Anterior cingulate cortex (tissue), 58 donors: ENCODE measurements around the gene DUSP7.

Experiments used
- DNase-seq, 58 donors: peaks; one replicate each; lab custom pipeline; 2025; lab: John Stamatoyannopoulos, UW

The DUSP7 gene

DNA sequence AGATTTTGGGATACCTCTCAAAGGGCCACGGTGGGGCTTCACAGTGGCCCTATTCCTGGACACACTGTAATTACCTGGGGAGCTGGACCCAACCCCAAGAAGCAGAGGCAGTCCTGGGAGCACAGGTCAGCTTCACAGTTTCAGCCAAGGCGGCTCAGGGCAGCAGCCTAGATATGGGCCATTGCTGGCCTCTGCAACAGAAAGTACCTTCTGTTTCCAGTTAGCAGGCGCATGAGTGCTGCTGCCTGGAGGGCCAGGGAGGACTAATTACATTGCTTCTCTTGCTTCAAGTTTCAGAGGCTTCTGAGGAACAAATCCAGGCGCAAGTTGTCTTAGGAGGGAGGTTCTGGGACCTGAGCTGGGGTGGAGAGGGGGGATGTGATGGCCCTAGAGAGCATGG, 13.5 kb upstream of the DUSP7 start:
- DNase-seq, result no peak

DNA sequence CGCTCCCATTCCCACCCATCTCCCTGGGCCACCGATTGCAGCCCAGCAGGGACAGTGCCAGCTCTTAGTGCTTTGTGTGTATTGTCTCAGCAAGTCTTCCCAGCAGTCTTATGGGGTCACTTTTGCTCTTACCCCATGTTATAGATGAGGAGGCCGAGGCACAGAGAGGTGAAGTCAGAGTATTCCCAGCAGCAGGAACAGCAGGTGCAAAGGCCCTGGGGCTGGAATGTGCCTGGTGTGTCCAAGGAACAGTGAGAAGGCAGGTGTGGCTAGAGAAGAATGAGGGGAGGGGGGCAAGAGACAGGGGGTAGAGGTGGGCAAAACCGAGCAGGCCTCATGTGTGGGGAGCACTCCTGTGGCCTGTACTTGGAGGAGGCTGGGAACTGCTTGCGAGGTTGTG, 12.8 kb upstream of the DUSP7 start:
- no peak for DNase-seq

DNA sequence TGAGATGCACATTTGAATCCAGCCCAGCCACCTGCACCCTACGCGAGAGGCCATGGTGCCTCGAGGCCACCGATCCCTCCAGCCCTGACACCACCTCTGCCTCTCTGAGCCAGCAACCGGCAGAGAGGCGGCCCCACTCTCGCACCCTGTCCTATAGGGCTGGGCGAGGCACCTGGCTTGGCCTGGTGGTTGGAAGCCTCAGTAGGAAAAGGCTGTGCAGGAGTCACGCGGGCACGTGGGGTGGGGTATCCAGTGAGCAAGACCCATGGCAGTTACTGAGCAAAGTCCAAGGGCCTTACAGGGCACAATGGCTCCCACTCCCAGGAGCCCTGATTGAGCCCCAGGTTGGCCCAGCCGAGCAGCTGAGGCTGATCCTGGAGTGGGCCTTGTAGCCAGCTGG, 12.4 kb upstream of the DUSP7 start:
- no peak for DNase-seq

DNA sequence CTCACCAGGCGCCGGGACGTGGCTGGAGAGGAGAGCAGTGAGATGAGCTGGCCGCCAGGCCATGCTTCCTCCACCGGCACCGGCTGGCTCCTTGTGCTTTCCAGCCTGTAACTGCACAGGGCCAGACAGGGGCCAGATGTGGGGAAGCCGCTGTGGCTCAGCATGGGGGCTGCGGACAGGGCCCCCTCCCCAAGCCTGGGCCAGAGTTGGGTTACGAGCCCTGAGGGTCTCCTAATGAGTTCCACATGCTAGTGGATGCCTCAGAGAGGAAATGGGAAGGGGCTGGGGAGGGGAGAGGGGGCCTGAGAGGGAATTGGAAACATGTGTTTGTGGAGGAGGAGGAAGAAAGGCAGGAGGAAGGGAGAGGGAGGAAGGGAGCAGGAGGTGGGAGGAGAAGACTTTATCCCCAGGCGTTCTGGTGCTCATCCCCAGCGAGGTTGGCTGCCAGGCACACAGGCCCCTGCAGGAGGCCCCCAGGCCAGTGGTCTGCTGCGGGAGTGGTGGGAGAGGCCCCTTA, 11.7 kb upstream of the DUSP7 start:
- no peak for DNase-seq

DNA sequence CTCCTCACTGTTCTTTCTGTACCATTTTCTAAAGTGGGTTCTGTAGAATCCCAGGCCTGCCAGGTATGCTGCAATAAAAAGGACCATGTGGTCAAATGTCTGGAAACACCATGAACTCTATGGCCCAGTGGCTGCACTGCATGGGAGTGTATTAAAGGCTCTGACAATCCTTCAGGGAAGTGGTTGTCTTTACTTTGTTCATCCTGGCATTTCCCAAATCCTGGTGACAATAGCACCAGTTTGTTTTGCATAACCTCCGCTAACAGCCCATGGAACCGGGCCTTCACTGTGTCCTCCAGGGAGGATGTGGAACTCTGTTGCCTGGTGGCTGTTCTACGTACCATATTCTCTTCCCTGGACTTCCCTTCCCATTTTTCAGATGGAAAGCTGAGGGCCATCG, 11.2 kb upstream of the DUSP7 start:
- no peak for DNase-seq

DNA sequence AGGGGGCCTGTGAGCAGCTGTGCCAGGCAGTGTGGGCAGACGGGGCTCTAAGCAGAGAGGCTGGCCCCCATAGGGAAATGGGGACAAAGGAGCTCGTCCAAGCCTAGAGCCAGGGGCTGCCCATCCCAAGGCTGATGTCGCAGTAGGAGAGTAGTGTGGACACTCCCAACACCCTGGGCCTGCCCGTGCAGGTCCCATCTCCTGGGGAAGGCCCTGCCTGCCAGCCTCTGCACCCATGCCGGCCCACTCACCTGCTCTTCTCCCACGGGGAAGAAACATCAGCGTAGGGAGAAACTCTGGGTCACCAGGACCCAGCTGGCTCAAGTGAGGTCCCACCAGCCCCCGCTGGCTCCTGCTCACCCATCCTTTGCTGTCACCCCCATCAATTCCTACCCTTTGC, 10.7 kb upstream of the DUSP7 start:
- no peak for DNase-seq

DNA sequence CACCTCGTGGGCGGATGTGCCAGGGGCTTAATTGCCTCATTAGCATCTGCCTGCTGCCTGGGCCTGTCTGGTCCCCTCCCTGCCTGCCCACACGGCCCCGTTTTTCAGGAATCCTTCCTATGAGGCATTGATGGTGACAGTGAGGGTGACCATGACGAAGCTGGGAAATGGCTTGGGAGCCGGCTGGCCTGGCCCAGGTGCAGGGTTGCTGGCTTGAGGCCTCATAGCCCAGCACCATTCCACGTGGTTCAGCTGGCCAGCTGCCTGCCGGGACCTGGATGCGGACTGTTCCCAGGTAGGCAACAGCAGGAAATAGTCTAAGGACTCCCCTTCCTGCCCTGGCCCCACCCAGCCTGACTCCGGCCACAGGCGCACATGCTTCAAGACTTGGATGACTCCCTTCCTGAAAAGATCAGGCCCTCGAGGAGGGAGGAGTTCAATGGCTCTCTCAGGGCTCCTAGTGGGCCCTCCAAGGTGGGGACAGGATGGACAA, 8.9 kb upstream of the DUSP7 start:
- no peak for DNase-seq

DNA sequence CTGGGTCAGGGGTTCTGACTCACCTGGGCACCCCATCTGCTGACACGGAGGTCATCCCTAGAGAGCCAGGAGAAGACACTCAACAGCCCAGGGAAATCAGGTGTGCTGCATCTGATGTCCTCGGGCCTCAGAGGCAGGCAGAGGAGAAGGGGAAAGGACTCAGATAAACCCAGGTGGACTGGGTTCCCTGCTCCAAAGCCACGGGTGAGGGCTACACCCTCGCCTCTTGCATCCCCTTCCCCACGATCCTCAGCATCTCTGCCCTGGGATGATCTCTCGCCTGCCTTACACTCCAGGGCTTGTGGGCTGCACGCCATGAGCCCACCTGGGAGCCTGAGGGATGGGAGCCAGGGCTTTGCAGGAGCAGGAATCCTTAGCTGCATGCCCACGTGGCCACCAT, 8.2 kb upstream of the DUSP7 start:
- DNase-seq, result no peak

DNA sequence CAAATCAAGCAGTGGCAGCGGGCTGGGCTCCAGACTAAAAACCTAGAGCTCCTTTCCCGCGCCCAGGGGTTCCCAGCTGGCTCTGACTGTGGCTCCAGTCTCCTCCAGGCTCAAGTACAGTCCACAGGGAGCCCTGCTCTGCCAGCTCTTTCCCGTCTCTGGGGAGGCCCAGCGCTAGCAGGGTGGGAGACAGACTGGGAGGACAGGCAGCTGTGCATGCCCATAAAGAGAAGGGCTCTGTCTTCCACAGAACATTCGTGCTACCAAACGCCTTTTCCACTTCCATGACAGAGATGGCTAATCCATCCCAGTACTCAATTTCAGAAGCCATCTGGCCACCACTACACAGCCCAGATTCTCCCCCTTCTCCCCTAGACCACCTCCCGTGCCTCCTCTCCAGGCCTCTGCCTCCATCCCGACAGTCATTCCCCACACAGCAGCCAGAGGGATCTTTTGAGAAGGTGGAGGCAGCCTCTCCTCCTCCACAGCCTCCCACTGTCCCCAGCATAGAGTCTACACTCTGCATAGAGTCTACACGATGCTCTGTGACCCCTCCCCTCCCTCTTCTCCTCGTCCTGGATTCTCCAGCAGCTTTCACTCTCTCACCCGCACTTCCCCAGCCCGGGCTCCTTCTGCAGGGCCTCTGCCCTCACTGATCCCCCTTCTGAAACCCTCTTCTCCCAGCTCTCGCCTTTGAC, 6.8 kb upstream of the DUSP7 start:
- DNase-seq, result no peak

DNA sequence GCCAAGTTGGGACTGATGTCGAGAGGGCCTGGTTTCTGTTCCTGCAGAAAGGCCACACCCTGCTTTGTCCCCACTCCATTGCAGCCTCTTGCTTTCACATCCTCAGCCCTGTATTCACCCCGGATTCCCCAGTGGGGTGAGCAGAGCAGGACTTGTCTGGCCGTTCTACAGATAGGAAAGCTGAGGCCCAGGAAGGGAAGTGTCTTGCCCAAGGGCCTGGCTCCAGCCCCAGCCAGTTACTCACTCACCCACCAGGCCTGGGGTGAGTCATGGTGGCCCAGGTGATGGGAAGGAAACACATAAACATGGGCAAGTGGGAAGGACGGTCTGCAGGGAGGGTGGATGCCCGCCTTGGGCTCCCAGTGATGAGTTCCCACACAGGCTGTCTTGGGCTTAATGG, 6.1 kb upstream of the DUSP7 start:
- no peak for DNase-seq

DNA sequence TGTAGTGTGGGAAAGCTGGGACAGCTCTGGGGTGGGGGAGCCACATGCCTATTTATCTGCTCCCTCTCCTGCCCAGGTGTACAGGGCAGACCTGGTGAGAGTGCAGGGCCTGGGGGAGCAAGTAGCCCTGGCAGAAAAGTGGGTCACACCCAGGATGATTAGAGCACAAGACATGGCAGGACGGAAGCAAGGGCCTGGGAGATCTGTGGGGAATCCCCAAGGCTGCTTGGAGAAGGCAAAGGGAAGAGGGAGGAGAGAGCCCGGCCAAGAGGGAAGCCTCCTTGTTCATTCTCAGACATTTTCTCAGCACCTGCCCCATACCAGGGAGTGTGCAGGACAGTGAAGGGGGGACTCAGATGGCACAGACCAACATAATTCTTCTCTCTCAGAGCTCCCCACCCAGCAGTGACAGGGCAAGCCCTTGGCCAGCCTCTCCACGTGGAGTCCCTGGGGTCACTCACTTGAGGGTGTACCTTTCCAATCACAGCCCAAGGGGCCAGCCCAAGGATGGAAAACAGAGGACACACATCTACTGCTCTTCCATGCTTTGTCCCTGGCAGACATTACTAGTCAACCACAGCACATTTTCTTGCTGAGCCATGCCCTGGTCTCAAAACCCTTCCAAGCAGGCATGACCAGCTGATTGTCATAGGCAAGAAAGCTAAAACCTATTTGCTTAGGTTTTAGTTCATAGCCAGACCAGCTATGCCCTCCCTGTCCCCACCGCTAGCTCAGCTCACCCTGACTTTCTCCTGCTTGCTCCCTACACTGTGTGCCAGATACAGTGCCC, 4.9 kb upstream of the DUSP7 start:
- DNase-seq, result no peak

DNA sequence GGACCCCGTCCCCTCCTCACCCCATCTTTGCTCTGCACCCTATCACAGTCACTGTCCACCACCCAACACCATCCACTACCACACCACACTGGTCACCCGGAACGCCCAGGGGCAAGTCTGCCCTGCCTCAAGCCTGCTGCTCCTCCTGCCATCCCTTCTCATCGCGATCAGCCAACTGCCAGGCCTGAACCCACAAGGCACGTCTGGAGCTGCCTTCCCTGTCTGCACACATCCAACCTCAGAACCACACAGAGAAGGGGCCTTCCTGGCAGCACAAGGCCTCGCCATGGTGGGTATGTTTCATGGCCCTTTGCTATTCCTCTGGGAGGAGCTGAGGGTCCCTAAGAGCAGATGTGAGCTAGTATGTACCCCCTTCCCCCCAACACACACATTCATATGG, 3.4 kb upstream of the DUSP7 start:
- no peak for DNase-seq

DNA sequence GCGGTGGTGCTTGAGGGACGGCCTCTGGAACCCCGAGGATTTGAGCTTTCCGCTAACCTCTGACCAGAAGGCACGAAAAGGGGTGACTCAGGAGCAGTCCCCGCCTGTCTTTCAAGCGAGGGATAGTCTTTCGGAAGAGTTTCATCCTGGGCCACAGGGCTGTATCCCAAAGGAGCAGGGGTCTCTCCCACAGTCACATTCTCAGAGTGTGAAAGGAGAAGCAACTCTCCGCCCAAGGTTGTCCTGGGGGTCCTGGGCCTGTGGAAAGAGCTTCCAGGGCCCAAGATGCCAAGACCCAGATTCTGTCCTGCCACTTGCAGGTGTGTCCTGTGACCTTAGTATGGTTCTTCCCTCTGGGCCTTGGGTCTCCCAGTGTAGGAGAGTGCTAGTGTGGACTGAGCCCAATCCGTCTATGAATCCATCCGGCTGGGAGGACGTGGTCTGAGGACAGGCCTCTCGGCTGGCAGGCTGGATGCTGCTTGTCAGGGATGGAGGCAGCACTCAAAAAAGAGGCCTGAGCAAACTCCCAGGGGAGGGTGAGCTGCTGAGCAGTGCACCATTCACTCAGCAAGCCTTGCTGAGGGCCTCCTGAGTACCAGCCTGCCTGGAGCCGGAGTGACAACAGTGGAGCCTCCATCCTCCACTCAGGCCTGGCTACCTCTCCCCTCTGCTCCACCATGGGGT, 1.6 kb upstream of the DUSP7 start:
- DNase-seq, result no peak

DNA sequence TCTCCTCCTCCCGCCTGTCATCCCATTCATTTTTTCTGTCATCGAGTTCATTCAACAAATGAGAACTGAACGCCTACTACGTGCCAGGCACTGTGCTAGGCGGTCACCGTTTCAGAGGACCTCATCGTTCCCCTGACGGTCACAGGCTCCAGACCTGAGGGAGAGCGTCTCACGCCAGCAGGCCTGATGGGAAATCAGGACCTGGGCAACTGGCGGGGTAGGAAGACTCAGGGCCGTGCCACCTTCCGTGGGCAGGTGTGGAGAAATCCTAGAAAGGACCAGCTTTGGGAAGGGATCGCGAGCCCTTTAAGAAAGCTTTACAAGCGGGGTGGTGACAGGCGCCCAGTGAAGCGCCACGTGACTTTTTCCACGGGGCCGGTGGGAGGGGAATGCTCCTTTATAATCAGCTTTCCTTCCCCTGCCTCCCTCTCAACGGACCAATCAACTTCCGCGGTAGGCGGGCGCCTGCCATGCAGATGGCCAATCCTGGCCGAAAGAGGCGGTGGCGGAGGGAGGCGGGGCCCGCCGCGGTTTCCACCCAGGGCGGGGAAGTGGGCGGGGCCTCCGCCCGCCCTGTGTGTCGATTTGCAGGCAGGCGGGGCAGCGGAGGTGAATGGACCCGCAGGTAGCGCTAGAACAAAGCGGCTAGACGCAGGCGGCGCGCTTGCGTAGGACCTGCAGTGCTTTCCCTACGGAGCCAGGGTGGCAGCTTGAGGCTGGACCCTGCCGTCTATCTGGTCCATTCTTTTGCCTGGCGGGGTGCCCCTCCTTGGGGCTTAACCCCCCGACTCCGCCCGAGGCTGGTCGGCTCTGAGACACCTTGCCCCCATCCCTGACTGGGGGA, 819 bp upstream of the DUSP7 start:
- peak; percentile 88 to 100 (median 99) for DNase-seq

DNA sequence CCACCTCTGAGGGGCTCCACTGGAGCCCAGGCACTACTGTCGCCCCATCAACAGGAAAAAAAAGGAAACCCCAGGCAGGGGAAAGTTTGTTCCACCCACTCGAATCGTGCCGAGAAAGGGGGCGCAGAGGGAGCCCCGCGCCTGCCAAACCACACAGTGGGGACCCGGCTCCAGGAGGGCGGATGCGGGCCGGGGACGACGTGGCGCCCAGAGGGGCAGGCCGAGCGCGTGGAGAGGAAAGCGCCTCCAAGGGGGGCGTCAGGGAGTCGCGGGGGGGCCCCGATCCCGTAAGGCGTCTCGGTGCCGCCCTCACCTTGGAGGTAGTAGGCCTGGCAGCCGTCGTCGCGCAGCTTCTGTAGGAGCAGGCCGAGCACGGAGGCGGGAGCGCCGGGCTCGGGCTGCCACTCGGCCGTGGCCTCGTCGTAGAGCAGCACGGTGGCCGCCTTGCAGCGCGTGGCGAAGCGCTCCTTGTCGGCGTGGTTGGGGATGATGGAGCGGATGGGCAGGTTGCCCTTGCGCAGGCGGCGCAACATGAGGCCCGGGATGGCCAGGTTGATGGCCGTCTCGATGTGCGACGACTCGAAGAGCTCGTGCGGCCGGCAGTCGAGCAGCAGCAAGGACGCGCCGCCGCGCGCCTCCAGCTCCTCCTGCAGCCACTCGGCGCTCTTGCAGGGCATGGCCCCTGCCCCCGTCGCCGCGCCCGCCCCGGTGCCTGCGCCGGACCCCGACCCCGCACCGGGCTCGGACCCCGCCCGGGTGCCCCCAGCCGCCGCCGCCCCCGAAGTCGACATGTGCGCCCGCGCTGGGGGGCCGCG, 627 bp downstream of the DUSP7 start:
- DNase-seq, result peak in 3 of 58 donors; percentile 19 to 51 (median 27)

DNA sequence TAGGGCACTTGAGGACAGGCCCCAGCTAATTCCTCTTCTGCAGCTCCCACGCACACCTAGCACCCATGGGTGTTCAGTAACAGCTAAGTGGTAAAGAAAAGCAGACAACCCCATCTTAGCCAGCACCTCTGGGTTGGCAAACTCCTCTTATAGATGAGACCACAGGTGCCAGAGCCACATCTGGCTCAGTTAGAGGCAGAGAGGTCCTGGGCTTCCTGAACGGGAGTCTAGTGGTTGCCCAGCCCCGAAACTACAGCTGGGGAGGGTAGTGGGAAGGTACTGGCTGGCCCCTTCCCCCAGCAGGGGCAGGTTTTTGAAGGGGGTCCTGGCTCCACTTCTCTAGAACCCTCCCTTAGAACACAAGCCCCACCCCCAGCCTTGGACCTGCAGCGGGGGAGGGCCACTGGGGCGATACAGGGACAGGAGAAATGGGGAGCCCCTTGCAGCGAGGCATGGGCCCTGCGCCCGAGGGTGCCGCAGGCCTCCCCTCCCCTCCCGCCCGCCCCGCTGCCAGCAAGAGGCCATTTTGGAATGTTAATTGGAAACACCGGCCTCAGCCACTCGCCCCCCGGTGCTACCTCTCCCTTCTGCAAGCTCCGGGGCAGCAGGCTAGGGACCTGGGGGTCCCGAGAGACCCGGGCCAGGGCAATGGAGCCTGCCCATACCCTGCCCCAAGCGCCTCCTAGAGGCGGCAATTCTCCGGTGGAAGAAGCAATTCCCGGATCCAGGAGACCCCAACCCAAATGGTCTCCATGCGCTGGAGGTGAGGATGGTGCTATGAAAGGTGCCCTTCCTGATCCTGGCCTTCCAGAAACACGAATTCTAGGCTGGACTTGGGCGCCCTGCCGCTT, 1.5 kb downstream of the DUSP7 start:
- DNase-seq, result peak in 3 of 58 donors; percentile 20 to 28 (median 24)

DNA sequence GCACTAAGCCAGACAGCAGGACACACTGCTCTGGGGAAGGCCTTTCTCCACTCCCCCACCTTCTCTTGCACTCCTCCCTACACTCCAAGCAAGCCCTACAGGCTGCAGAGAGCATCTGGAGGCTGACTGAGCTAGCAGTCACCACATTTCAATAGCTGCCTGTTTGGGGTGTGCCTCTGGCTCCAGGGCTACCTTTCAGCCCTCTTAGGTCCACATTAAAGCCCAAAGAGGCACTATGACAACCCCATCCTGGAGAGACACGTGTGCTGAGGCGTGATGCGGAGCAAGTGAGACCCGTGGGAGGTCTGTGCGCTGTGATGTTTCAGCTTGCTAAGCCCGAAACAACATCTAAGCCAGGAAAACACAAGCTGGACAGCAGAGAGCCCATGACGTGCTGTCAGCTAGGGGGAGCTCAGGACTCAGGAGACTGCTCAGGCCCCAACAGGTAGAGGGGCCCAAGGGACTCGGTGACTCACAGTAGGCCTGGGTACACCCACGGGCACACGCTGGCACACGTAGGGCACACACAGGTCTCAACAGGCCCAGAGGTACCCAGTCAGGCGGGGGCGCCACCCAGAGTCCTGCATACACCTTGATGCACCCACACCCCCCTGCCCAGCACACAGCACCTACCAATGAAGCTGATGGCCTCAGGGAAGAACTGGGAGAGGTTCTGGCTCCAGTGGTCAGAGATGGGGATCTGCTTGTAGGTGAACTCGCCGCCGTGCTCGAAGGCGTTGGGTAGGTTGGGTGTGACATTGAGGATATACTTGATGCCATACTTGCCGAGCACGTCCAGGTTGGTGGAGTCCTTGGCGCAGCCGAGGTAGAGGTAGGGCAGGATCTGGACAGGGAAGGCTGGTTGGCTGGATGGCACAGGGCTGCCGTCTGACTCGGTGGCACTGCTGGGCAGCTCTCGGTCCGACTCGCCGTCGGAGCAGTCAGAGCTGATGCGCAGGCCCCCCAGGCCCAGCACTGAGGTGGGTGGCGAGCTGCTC, 2.8 kb downstream of the DUSP7 start:
- DNase-seq, result peak in 41 of 58 donors; percentile 13 to 77 (median 49)
